Naive thymus-derived CD4-positive, alpha-beta T cell (primary cell): ENCODE measurements around the gene FBN1. TPM values are rescaled to one million over a fixed set of nuclear protein-coding genes. Genes with fewer than 3 reads are reported as not detected.

Experiments
- ATAC-seq: fragments of 150-1000 bp; cut with Tn5 transposase; 2 replicates; pipeline ENCODE4 v1.10.0; 2021; ENCODE audit warnings: mild to moderate bottlenecking, moderate library complexity
- CTCF ChIA-PET: fragments of 350-600 bp; sonication (Branson Sonifier 250); formaldehyde crosslinking; loops from one replicate; lab custom pipeline; 2021; ENCODE audit warnings: antibody characterized with exemption; lab: Charles Lee
- POLR2A ChIA-PET: fragments of 350-600 bp; sonication (Branson Sonifier 250); formaldehyde crosslinking; loops from one replicate; lab custom pipeline; 2021; ENCODE audit warnings: antibody characterized with exemption, inconsistent platforms; lab: Charles Lee
- DNase-seq, 9 donors: peaks; one replicate each; pipeline versions ENCODE4 v3.0.0 to v3.0.0-alpha.2; 2020 to 2022; ENCODE audit warnings: mixed read lengths in 1 of 9
- H3K27ac ChIP-seq: one replicate; pipeline ENCODE4 v1.7.0; 2013; ENCODE audit warnings: mild to moderate bottlenecking, low read depth, low read length, moderate library complexity
- H3K27me3 ChIP-seq, 2 donors: one replicate each; pipeline ENCODE4 v1.7.0; 2013; ENCODE audit warnings: low read length in 2 of 2, mild to moderate bottlenecking in 2 of 2, moderate library complexity in 2 of 2; ENCODE audit not compliant: control insufficient read depth in 2 of 2, insufficient read depth in 2 of 2
- H3K36me3 ChIP-seq, 3 experiments: 1 replicate in 2 of 3; 2 replicates in 1 of 3; pipeline ENCODE4 v1.7.0; 2013; ENCODE audit warnings: low read length in 3 of 3, mild to moderate bottlenecking in 3 of 3, moderate library complexity in 1 of 3; ENCODE audit not compliant: insufficient read depth in 3 of 3, control insufficient read depth in 2 of 3
- H3K4me1 ChIP-seq, 2 donors: one replicate each; pipeline ENCODE4 v1.7.0; 2013; ENCODE audit warnings: low read length in 2 of 2, mild to moderate bottlenecking in 2 of 2, moderate library complexity in 1 of 2; ENCODE audit not compliant: control insufficient read depth in 2 of 2, insufficient read depth in 2 of 2
- H3K4me3 ChIP-seq: 2 replicates; pipeline ENCODE4 v1.7.0; 2013; ENCODE audit warnings: mild to moderate bottlenecking, low read length
- H3K9me3 ChIP-seq, 3 experiments: 1 replicate in 2 of 3; 2 replicates in 1 of 3; pipeline ENCODE4 v1.7.0; 2013; ENCODE audit warnings: low read length in 3 of 3; ENCODE audit not compliant: control insufficient read depth in 2 of 3
- H3K27ac Mint-ChIP-seq, 9 donors: one replicate each; pipeline ENCODE4 v1.8.0; 2020 to 2022; ENCODE audit warnings: mixed read lengths in 9 of 9, mild to moderate bottlenecking in 8 of 9, moderate library complexity in 5 of 9, inconsistent platforms in 2 of 9
- H3K27me3 Mint-ChIP-seq, 5 donors: one replicate each; pipeline ENCODE4 v1.8.0; 2021 to 2022; ENCODE audit warnings: mixed read lengths in 5 of 5, mild to moderate bottlenecking in 1 of 5
- H3K36me3 Mint-ChIP-seq, 5 donors: one replicate each; pipeline ENCODE4 v1.8.0; 2020 to 2022; ENCODE audit warnings: mixed read lengths in 5 of 5, mild to moderate bottlenecking in 3 of 5, inconsistent platforms in 1 of 5
- H3K4me1 Mint-ChIP-seq, 7 donors: one replicate each; pipeline ENCODE4 v1.8.0; 2020 to 2022; ENCODE audit warnings: mixed read lengths in 7 of 7, mild to moderate bottlenecking in 3 of 7, inconsistent platforms in 1 of 7
- H3K4me3 Mint-ChIP-seq, 10 donors: one replicate each; pipeline ENCODE4 v1.8.0; 2020 to 2022; ENCODE audit warnings: mild to moderate bottlenecking in 10 of 10, mixed read lengths in 10 of 10, moderate library complexity in 6 of 10, inconsistent platforms in 2 of 10
- H3K9me3 Mint-ChIP-seq, 11 donors: one replicate each; pipeline ENCODE4 v1.8.0; 2020 to 2022; ENCODE audit warnings: mixed read lengths in 11 of 11, mild to moderate bottlenecking in 4 of 11, inconsistent platforms in 1 of 11, moderate library complexity in 1 of 11
- intact Hi-C, 2 donors: fragments of 100-400 bp; cut with micrococcal nuclease; formaldehyde crosslinking; loops; one replicate each; pipeline ENCODE4 v1.15.1; 2023
- polyA plus RNA-seq, 2 donors: library from polyadenylated mRNA; unstranded; fragments of 300-500 nt; fragmentation: Illumina TruSeq; gene quantifications; one replicate each; pipeline ENCODE4 v1.2.3, GENCODE V29; 2021
- total RNA-seq, 6 experiments: library from RNA in 5 of 6; stranded (reverse) in 5 of 6; gene quantifications; 1 replicate in 5 of 6; 2 replicates in 1 of 6; pipeline ENCODE4 v1.2.3 and lab custom pipeline; 2021 to 2026

FBN1 gene
- total and polyA plus RNA-seq, 7 experiments from 2014 or later = 0.03 to 1.3 (median 0.61) TPM; not detected in 1

DNA sequence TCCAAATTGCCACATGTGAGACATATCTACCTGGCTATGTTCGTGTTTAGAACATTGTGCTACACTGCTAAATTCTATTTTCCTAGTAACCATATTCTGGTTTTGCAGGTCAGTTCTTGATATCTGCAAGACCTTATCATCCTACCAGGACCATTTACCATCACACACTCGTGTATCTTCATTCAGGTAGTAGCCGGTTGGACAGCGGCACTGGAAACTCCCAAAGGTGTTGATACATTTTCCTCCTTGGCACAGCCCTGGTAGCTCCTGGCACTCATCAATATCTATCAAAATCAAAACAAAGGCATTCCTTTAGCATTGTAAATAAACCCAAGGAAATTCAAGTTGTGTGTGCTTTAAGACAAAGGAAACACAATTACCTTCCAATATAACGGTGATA, 180.1 kb downstream of the FBN1 start:
- no peaks in the 10 kb centered on the region for H3K4me1 Mint-ChIP-seq
- H3K27ac Mint-ChIP-seq = no peak overlapping the region
- ChIA-PET POLR2A (no interaction called here), CTCF (no interaction called here)
- no peak for DNase-seq
- H3K27me3 ChIP-seq = no peaks in the 10 kb centered on the region
- no peak overlapping the region for H3K4me3 Mint-ChIP-seq
- no peaks in the 10 kb centered on the region for H3K36me3 ChIP-seq
- no peaks in the 10 kb centered on the region for H3K9me3 ChIP-seq
- H3K27me3 Mint-ChIP-seq = no peaks in the 10 kb centered on the region
- intact Hi-C loops = no loop called here
- no peaks in the 10 kb centered on the region for H3K4me1 ChIP-seq
- no peak overlapping the region for H3K4me3 ChIP-seq
- ATAC-seq = no peak
- no peaks in the 10 kb centered on the region for H3K36me3 Mint-ChIP-seq
- H3K27ac ChIP-seq = no peak overlapping the region
- no peaks in the 10 kb centered on the region for H3K9me3 Mint-ChIP-seq

DNA sequence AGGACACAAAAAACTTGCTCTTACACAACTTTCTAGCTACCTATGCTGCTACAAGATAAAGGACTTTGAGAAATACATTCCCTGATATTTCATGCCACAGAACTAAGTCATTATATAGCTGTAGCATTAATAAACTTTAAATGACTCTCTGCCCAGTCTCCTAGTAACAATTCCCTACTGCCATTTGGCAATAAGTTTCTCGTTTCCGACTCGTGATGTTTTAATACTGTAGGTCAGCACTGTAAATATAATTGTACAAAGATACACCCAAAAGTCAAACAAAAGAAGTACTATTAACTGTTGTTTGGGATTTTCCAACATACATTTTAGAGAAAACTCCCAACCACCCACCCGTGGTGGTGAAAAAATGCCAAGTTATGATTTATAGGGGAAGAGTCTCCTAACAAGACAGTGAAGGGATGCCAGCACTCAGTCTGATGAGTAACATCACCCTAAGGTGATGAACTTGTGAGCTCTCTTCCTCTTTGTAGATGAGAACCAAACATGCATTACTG, 182.1 kb downstream of the FBN1 start:
- H3K4me1 ChIP-seq = no peaks in the 10 kb centered on the region
- ATAC-seq (no peak), DNase-seq (no peak)
- Mint-ChIP-seq H3K27me3 (no peaks in the 10 kb centered on the region), H3K27ac (no peak overlapping the region), H3K4me1 (no peaks in the 10 kb centered on the region), H3K4me3 (no peak overlapping the region), H3K36me3 (no peaks in the 10 kb centered on the region), H3K9me3 (no peaks in the 10 kb centered on the region)
- H3K27me3 ChIP-seq = no peaks in the 10 kb centered on the region
- CTCF ChIA-PET = no interaction called here
- POLR2A ChIA-PET = no interaction called here
- intact Hi-C loops = no loop called here
- H3K9me3 ChIP-seq = no peaks in the 10 kb centered on the region
- no peak overlapping the region for H3K27ac ChIP-seq
- H3K36me3 ChIP-seq = no peaks in the 10 kb centered on the region
- no peak overlapping the region for H3K4me3 ChIP-seq

DNA sequence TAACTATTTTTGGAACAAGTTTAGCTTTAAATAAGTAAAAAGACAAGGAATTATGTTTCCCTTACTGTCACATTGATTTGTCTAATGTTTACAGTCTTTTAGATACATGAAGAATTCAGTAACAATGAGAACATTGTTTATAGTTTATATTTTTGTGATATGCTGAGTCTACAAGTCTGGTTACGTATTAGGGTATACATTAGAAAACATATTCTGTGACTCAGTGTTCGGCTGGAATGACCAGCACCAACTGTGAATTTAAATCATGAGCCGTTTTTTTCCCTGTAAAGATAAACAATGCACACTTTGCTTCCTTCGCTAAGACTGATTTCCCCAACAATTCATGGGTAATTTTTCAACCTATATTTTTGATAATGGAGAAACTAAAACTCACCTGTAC, 182.8 kb downstream of the FBN1 start:
- no peak overlapping the region for H3K27ac ChIP-seq
- H3K4me3 ChIP-seq = no peak overlapping the region
- no peaks in the 10 kb centered on the region for H3K36me3 Mint-ChIP-seq
- no peaks in the 10 kb centered on the region for H3K4me1 Mint-ChIP-seq
- H3K4me3 Mint-ChIP-seq = no peak overlapping the region
- H3K27ac Mint-ChIP-seq = no peak overlapping the region
- POLR2A ChIA-PET = no interaction called here
- intact Hi-C loops = no loop called here
- no peaks in the 10 kb centered on the region for H3K27me3 ChIP-seq
- CTCF ChIA-PET = no interaction called here
- H3K36me3 ChIP-seq = no peaks in the 10 kb centered on the region
- DNase-seq (no peak), ATAC-seq (no peak)
- H3K27me3 Mint-ChIP-seq = no peaks in the 10 kb centered on the region
- H3K4me1 ChIP-seq = no peaks in the 10 kb centered on the region
- no peaks in the 10 kb centered on the region for H3K9me3 Mint-ChIP-seq
- no peaks in the 10 kb centered on the region for H3K9me3 ChIP-seq

DNA sequence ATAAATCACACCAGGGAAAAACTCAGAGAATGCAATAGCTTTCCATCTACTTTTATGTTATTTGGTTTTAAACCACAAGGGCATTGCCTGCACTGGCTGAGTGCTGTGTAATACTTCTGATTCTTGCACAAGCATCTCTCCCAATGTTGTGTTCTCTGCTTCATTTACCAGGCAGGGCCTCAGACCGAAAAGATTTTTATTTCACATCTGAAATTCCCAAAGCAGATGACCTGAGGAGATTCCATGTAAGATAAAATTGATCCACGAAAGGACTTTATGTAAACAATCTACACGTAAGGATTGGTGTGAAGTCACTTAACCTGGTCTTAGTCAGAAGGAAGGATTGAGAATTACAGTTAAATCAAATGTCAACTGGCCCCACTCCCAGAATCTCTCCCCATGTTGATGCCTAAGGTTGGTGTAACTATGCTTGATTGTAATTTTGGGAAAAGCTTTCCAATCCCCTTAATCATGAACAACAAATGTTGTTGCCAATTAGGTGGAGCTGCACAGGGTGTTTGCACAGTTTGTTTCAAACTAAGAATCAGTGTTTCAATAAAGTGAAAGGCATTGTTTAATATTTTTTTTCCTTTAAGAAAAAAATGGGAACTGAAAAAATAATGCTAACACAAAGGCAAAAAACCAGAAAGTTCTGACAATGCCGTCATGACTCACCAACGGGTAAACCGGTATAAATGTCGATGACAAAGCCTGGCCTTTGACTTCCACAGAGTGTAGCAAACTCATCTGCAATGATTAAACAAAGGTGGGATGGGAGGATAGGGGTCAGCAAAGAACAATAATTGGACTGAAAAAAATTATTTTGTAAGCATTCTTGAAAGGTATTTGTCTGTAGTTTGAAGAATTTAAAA, 185.7 kb downstream of the FBN1 start:
- H3K4me3 ChIP-seq = no peak overlapping the region
- no peaks in the 10 kb centered on the region for H3K4me1 Mint-ChIP-seq
- no peak overlapping the region for H3K27ac Mint-ChIP-seq
- H3K9me3 ChIP-seq = no peaks in the 10 kb centered on the region
- no peaks in the 10 kb centered on the region for H3K27me3 Mint-ChIP-seq
- H3K36me3 ChIP-seq = no peaks in the 10 kb centered on the region
- H3K36me3 Mint-ChIP-seq = no peaks in the 10 kb centered on the region
- H3K27me3 ChIP-seq = no peaks in the 10 kb centered on the region
- no peak overlapping the region for H3K27ac ChIP-seq
- no peaks in the 10 kb centered on the region for H3K4me1 ChIP-seq
- ChIA-PET POLR2A (no interaction called here), CTCF (no interaction called here)
- ATAC-seq = no peak
- H3K9me3 Mint-ChIP-seq = no peaks in the 10 kb centered on the region
- no peak for DNase-seq
- intact Hi-C loops = no loop called here
- no peak overlapping the region for H3K4me3 Mint-ChIP-seq

DNA sequence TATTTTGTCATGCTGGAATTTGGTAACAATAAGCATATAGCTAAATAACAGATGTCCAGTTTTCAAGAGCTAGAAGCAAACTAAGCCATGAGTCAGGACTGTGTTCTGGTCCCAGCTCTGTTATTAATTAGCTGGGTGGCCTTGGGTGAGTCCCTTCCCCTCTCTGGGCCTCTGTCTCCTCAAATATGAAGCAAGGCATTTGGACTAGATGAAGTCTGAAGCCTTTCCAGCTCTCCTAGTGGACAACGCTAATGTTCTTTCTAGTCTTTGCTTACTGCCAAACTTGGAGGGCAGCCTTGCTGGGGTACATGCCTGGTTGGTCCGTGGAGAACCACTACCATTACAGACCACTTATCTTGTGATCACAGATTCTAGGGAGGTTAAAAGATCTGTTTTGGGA, 186.6 kb downstream of the FBN1 start:
- H3K27me3 ChIP-seq = no peaks in the 10 kb centered on the region
- Mint-ChIP-seq H3K4me3 (no peak overlapping the region), H3K9me3 (no peaks in the 10 kb centered on the region), H3K4me1 (no peaks in the 10 kb centered on the region), H3K27me3 (no peaks in the 10 kb centered on the region), H3K36me3 (no peaks in the 10 kb centered on the region), H3K27ac (no peak overlapping the region)
- ATAC-seq (no peak), DNase-seq (no peak)
- no peak overlapping the region for H3K4me3 ChIP-seq
- H3K9me3 ChIP-seq = no peaks in the 10 kb centered on the region
- H3K4me1 ChIP-seq = no peaks in the 10 kb centered on the region
- H3K36me3 ChIP-seq = no peaks in the 10 kb centered on the region
- intact Hi-C loops = no loop called here
- ChIA-PET POLR2A (no interaction called here), CTCF (no interaction called here)
- no peak overlapping the region for H3K27ac ChIP-seq

DNA sequence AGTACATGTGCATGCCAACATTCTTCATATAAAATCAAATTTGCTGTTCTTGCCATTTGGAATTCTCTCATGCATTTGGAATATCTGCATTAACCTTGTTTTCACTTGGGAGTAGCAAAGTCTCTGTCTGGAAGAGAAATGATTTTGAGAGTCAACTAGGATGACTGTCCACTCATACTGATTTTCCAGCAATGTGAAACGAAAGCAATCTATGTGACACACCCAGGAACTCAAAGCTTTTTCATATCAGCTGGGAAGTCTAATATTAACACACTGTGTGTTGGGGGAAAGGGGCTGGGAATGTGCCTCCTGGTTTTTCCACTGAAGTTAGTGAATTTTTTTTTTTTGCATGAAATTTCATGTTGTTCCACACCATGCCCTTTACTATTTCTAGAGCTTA, 189.4 kb downstream of the FBN1 start:
- Histone ChIP-seq H3K4me1 (no peaks in the 10 kb centered on the region), H3K27ac (no peak overlapping the region), H3K9me3 (no peaks in the 10 kb centered on the region), H3K27me3 (no peaks in the 10 kb centered on the region), H3K4me3 (no peak overlapping the region), H3K36me3 (no peaks in the 10 kb centered on the region)
- CTCF ChIA-PET = no interaction called here
- Mint-ChIP-seq H3K27ac (no peak overlapping the region), H3K27me3 (peaks cover 0 to 14% (median 0%) of the 10 kb centered on the region in 5 donors), H3K4me1 (no peaks in the 10 kb centered on the region), H3K36me3 (no peaks in the 10 kb centered on the region), H3K9me3 (no peaks in the 10 kb centered on the region), H3K4me3 (no peak overlapping the region)
- POLR2A ChIA-PET = no interaction called here
- ATAC-seq (no peak), DNase-seq (no peak)
- intact Hi-C loops = no loop called here

DNA sequence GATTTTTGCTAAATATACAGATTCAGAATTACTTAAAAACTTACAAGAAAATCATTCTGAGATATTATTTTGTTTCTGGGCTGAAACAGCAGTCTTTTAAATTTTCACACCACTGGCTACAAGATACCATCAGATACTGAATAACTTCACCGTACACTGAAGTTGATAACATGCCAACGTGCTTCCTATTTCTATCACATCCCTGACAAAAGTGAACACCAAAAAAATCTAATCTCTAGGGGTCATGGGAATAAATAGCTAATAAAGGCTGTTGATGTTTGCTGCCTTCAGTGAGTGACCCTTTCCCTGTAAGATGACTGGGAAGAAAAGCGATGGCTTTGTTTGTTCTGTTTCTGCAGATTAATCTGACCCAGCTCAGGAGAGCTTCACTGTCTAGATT, 193.8 kb downstream of the FBN1 start:
- Histone ChIP-seq H3K27ac (no peak overlapping the region), H3K27me3 (no peaks in the 10 kb centered on the region), H3K4me3 (no peak overlapping the region), H3K9me3 (no peaks in the 10 kb centered on the region), H3K36me3 (no peaks in the 10 kb centered on the region), H3K4me1 (no peaks in the 10 kb centered on the region)
- CTCF ChIA-PET = no interaction called here
- no peaks in the 10 kb centered on the region for H3K9me3 Mint-ChIP-seq
- POLR2A ChIA-PET = no interaction called here
- ATAC-seq (no peak), DNase-seq (no peak)
- no peaks in the 10 kb centered on the region for H3K4me1 Mint-ChIP-seq
- no peaks in the 10 kb centered on the region for H3K36me3 Mint-ChIP-seq
- intact Hi-C loops = no loop called here
- H3K27ac Mint-ChIP-seq = no peak overlapping the region
- H3K27me3 Mint-ChIP-seq = peaks cover 0 to 23% (median 0%) of the 10 kb centered on the region in 5 donors
- H3K4me3 Mint-ChIP-seq = no peak overlapping the region
